Stimulated activated naive CD8-positive, alpha-beta T cell treated with anti-CD3 and anti-CD28 coated beads, Interleukin-15, Interleukin-2, amounts not matched to agents 100 ng/mL and 50 ng/mL, for 24 hours (primary cell): ENCODE measurements around the gene GAS5.
"Not testable (repeated sequence)": the region's sequence is repeated elsewhere in the genome, so short reads cannot be mapped to it uniquely, and the experiment has no call there.

ENCODE experiments used
- H3K27ac Mint-ChIP-seq: one replicate; pipeline ENCODE4 v1.8.0; 2021; ENCODE audit warnings: mild to moderate bottlenecking, mixed read lengths
- H3K27me3 Mint-ChIP-seq: one replicate; pipeline ENCODE4 v1.8.0; 2021; ENCODE audit warnings: mixed read lengths
- H3K36me3 Mint-ChIP-seq: one replicate; pipeline ENCODE4 v1.8.0; 2021; ENCODE audit warnings: low read depth, mixed read lengths
- H3K4me1 Mint-ChIP-seq: one replicate; pipeline ENCODE4 v1.8.0; 2021; ENCODE audit warnings: low read depth, mixed read lengths
- H3K4me3 Mint-ChIP-seq: one replicate; pipeline ENCODE4 v1.8.0; 2021; ENCODE audit warnings: mild to moderate bottlenecking, mixed read lengths
- H3K9me3 Mint-ChIP-seq: one replicate; pipeline ENCODE4 v1.8.0; 2021; ENCODE audit warnings: mixed read lengths

The GAS5 gene

GRCh38 chr1:173863224-173864161, 4.3 kb downstream of the GAS5 start:
- peak overlapping the region; percentile 99 for H3K4me3 Mint-ChIP-seq
- H3K27ac Mint-ChIP-seq: peak overlapping the region; percentile 99
- H3K4me1 Mint-ChIP-seq: peaks cover 49% of the 10 kb centered on the region
- H3K36me3 Mint-ChIP-seq: peaks cover 68% of the 10 kb centered on the region
- no peaks in the 10 kb centered on the region for H3K9me3 Mint-ChIP-seq
- H3K27me3 Mint-ChIP-seq: peaks cover 5% of the 10 kb centered on the region

- Mint-ChIP-seq H3K27me3 (peaks cover 5% of the 10 kb centered on the region), H3K4me3 (peak overlapping the region; percentile 99), H3K9me3 (no peaks in the 10 kb centered on the region), H3K4me1 (peaks cover 47% of the 10 kb centered on the region), H3K36me3 (peaks cover 71% of the 10 kb centered on the region), H3K27ac (peak overlapping the region; percentile 99)
Observed at GRCh38 chr1:173862769-173863223, 5.0 kb downstream of the GAS5 start.

GRCh38 chr1:173862146-173862768, 5.5 kb downstream of the GAS5 start:
- not testable (repeated sequence) for H3K27me3 Mint-ChIP-seq, H3K9me3 Mint-ChIP-seq
- peak overlapping the region; percentile 99 for H3K27ac Mint-ChIP-seq
- H3K36me3 Mint-ChIP-seq: peaks cover 66% of the 10 kb centered on the region
- H3K4me1 Mint-ChIP-seq: peaks cover 45% of the 10 kb centered on the region
- H3K4me3 Mint-ChIP-seq: peak overlapping the region; percentile 61

GRCh38 chr1:173861731-173862145, 6.1 kb downstream of the GAS5 start:
- H3K27ac Mint-ChIP-seq: peak overlapping the region; percentile 99
- H3K36me3 Mint-ChIP-seq: peaks cover 61% of the 10 kb centered on the region
- H3K9me3 Mint-ChIP-seq: no peaks in the 10 kb centered on the region
- peaks cover 3% of the 10 kb centered on the region for H3K27me3 Mint-ChIP-seq
- peak overlapping the region; percentile 61 for H3K4me3 Mint-ChIP-seq
- H3K4me1 Mint-ChIP-seq: peaks cover 41% of the 10 kb centered on the region

GRCh38 chr1:173860065-173860464, 7.7 kb downstream of the GAS5 start:
- H3K27ac Mint-ChIP-seq: peak overlapping the region; percentile 52
- H3K9me3 Mint-ChIP-seq: no peaks in the 10 kb centered on the region
- H3K27me3 Mint-ChIP-seq: no peaks in the 10 kb centered on the region
- H3K4me3 Mint-ChIP-seq: no peak overlapping the region
- peaks cover 25% of the 10 kb centered on the region for H3K4me1 Mint-ChIP-seq
- peaks cover 61% of the 10 kb centered on the region for H3K36me3 Mint-ChIP-seq

- not testable (repeated sequence) for H3K9me3 Mint-ChIP-seq, H3K4me3 Mint-ChIP-seq, H3K27ac Mint-ChIP-seq, H3K27me3 Mint-ChIP-seq
- H3K36me3 Mint-ChIP-seq: peaks cover 60% of the 10 kb centered on the region
- peaks cover 21% of the 10 kb centered on the region for H3K4me1 Mint-ChIP-seq
Observed at GRCh38 chr1:173859547-173859946, 8.2 kb downstream of the GAS5 start.

- Mint-ChIP-seq H3K27me3 (no peaks in the 10 kb centered on the region), H3K36me3 (peaks cover 58% of the 10 kb centered on the region), H3K9me3 (no peaks in the 10 kb centered on the region), H3K27ac (no peak overlapping the region), H3K4me1 (peaks cover 4% of the 10 kb centered on the region), H3K4me3 (no peak overlapping the region)
Observed at GRCh38 chr1:173857363-173857917, 10.3 kb downstream of the GAS5 start.

GRCh38 chr1:173856903-173857302, 10.9 kb downstream of the GAS5 start:
- peaks cover 58% of the 10 kb centered on the region for H3K36me3 Mint-ChIP-seq
- no peaks in the 10 kb centered on the region for H3K27me3 Mint-ChIP-seq
- H3K4me1 Mint-ChIP-seq: peaks cover 1% of the 10 kb centered on the region

GRCh38 chr1:173856014-173856413, 11.8 kb downstream of the GAS5 start:
- no peaks in the 10 kb centered on the region for H3K9me3 Mint-ChIP-seq
- H3K4me1 Mint-ChIP-seq: no peaks in the 10 kb centered on the region
- H3K27me3 Mint-ChIP-seq: no peaks in the 10 kb centered on the region
- peaks cover 63% of the 10 kb centered on the region for H3K36me3 Mint-ChIP-seq
- H3K27ac Mint-ChIP-seq: no peak overlapping the region
- H3K4me3 Mint-ChIP-seq: no peak overlapping the region

More at GRCh38 chr1:173856903-173857302, 10.9 kb downstream of the GAS5 start:
- no peak overlapping the region for H3K4me3 Mint-ChIP-seq
- no peaks in the 10 kb centered on the region for H3K9me3 Mint-ChIP-seq
- H3K27ac Mint-ChIP-seq: no peak overlapping the region

- Mint-ChIP-seq H3K36me3 (peaks cover 69% of the 10 kb centered on the region), H3K27ac (no peak overlapping the region), H3K27me3 (no peaks in the 10 kb centered on the region), H3K9me3 (no peaks in the 10 kb centered on the region), H3K4me1 (no peaks in the 10 kb centered on the region), H3K4me3 (no peak overlapping the region)
Observed at GRCh38 chr1:173853074-173853473, 14.7 kb downstream of the GAS5 start.

GRCh38 chr1:173852105-173852504, 15.7 kb downstream of the GAS5 start:
- Mint-ChIP-seq H3K27ac (no peak overlapping the region), H3K27me3 (no peaks in the 10 kb centered on the region), H3K9me3 (no peaks in the 10 kb centered on the region), H3K4me1 (no peaks in the 10 kb centered on the region), H3K36me3 (peaks cover 70% of the 10 kb centered on the region), H3K4me3 (no peak overlapping the region)

- H3K4me3 Mint-ChIP-seq: no peak overlapping the region
- peaks cover 5% of the 10 kb centered on the region for H3K4me1 Mint-ChIP-seq
- no peak overlapping the region for H3K27ac Mint-ChIP-seq
- H3K36me3 Mint-ChIP-seq: peaks cover 56% of the 10 kb centered on the region
- H3K9me3 Mint-ChIP-seq: no peaks in the 10 kb centered on the region
- H3K27me3 Mint-ChIP-seq: no peaks in the 10 kb centered on the region
Observed at GRCh38 chr1:173832748-173833147, 35.0 kb downstream of the GAS5 start.

GRCh38 chr1:173827611-173828010, 40.2 kb downstream of the GAS5 start:
- H3K27ac Mint-ChIP-seq: no peak overlapping the region
- H3K9me3 Mint-ChIP-seq: no peaks in the 10 kb centered on the region
- no peaks in the 10 kb centered on the region for H3K27me3 Mint-ChIP-seq
- peaks cover 47% of the 10 kb centered on the region for H3K36me3 Mint-ChIP-seq
- H3K4me1 Mint-ChIP-seq: peaks cover 45% of the 10 kb centered on the region
- peak overlapping the region; percentile 51 for H3K4me3 Mint-ChIP-seq

GRCh38 chr1:173824315-173825081, 43.3 kb downstream of the GAS5 start, which contains the start of the genes CENPL and DARS2:
TSS of gene CENPL (minus strand) at chr1:173824883. CDS start at chr1:173811299, 13,584 bp downstream.
TSS of gene DARS2 (plus strand) at chr1:173824673. CDS start at chr1:173825230, 557 bp downstream.
- Mint-ChIP-seq H3K4me1 (peaks cover 63% of the 10 kb centered on the region), H3K9me3 (no peaks in the 10 kb centered on the region), H3K27ac (peak within 1 kb of the TSS; percentile 99), H3K36me3 (peaks cover 37% of the 10 kb centered on the region), H3K4me3 (peak within 1 kb of the TSS; percentile 99), H3K27me3 (no peaks in the 10 kb centered on the region)
